ENCODE results near the gene DEFB113.

DNA sequence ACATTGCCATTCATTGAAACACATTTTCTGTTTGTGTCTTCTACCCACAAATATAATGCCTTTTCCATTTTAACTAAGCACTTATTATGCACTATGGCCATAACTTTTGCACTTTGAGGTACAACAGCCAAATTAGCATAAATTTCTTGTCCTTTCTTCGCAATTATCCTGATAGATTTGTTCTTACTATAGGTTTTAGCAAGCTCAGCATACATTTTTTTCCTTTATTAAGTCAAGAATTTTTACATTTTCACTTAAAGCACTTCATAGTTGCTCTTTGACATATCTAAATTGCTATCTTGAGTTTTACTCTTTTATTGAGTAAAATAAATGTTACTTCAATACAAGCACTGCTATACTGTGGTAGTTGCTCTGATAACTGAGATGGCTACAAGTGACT lies 11.2 kb downstream of the DEFB113 start:
- TF ChIP-seq CTCF (conservative IDR thresholded peaks at IDR 0.05) (no peak), ZFX (IDR thresholded peaks at IDR 0.05) (no peak)

All from C4-2B (cell line).